Breast epithelium (tissue), 3 donors: ENCODE data around the gene SLC25A42.

Experiments used
- POLR2A ChIP-seq: fragments of 450-650 bp; IDR thresholded peaks from one replicate; pipeline ENCODE4 v1.6.1; 2016; ENCODE audit warnings: antibody characterized with exemption, mild to moderate bottlenecking, moderate library complexity
- POLR2AphosphoS5 ChIP-seq, 3 donors: sonication (generic); formaldehyde crosslinking; IDR thresholded peaks; one replicate each; pipeline ENCODE4 v1.6.1; 2017; ENCODE audit warnings: antibody characterized with exemption in 3 of 3
- TF ChIP-seq, protein P1 (sequence below), 3 donors: fragments of 450-650 bp; IDR thresholded peaks; one replicate each; pipeline ENCODE4 v1.5.1; 2016 to 2017; ENCODE audit warnings: antibody characterized with exemption in 3 of 3, mild to moderate bottlenecking in 3 of 3, moderate library complexity in 3 of 3

DNA sequence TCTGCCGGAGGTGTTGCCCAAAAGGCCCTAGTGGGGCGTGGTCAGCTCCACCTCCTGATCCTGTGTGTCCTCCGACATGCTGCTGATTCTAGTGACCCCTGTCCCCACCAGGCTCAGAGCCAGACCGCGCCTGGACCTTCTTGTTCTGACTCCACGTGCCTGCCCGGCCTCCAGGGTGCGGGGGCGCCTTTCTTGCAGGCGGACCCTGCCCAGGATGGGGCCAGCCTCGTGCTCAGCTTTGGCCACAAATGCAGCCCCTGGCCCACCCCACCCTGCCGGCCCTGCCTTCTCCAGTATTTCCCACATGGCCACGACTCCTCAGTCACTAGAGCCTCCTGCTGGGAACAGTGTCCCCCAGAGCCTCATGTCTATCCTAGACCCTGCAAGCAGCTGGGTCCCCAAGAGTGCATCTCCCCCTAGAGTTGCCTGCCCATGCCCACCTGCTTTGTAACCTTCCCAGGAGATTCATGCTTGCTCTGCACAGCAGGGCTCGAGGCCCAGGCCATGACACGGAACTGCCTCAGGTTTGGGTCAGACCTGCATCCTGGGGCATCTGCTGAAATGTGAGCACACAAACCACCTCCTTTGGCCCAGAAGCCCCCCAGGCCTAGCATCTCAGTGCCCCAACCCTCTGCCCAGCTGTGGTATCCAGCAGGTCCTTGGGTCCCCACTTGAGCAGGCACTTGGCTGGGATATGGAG is 47.5 kb downstream of the SLC25A42 start:
- TF ChIP-seq POLR2A (no peak), POLR2AphosphoS5 (IDR thresholded peaks at IDR 0.05) (no peak)
- TF ChIP-seq, protein P1, sequence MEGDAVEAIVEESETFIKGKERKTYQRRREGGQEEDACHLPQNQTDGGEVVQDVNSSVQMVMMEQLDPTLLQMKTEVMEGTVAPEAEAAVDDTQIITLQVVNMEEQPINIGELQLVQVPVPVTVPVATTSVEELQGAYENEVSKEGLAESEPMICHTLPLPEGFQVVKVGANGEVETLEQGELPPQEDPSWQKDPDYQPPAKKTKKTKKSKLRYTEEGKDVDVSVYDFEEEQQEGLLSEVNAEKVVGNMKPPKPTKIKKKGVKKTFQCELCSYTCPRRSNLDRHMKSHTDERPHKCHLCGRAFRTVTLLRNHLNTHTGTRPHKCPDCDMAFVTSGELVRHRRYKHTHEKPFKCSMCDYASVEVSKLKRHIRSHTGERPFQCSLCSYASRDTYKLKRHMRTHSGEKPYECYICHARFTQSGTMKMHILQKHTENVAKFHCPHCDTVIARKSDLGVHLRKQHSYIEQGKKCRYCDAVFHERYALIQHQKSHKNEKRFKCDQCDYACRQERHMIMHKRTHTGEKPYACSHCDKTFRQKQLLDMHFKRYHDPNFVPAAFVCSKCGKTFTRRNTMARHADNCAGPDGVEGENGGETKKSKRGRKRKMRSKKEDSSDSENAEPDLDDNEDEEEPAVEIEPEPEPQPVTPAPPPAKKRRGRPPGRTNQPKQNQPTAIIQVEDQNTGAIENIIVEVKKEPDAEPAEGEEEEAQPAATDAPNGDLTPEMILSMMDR (IDR thresholded peaks at IDR 0.05) = no peak
